ENCODE results near the gene RASL10A. TPM values are rescaled to one million over a fixed set of nuclear protein-coding genes. Genes with fewer than 3 reads are reported as not detected.
A peak's percentile ranks its signal among the peaks of the same experiment; 100 is the strongest.

The RASL10A gene
- total RNA-seq, 3 donors from 2014 or later, result 1.1 to 2.3 (median 1.4) TPM

- Histone ChIP-seq H3K9me3 (no peaks in the 10 kb centered on the region), H3K4me1 (ENCODE audit: low read depth) (no peaks in the 10 kb centered on the region), H3K4me3 (no peak overlapping the region), H3K36me3 (ENCODE audit: low read depth) (peaks cover 11% of the 10 kb centered on the region)
- intact Hi-C loops (cut with DNase I, micrococcal nuclease), result no loop called here
- DNase-seq (no peak), ATAC-seq (no peak)
- no peak for TF ChIP-seq CTCF (IDR thresholded peaks at IDR 0.05)
Observed at GRCh38 chr22:29352778-29353177, 37.3 kb upstream of the RASL10A start.

- ATAC-seq, result no peak
- no peak overlapping the region for H3K4me3 ChIP-seq
- no peaks in the 10 kb centered on the region for H3K4me1 ChIP-seq (ENCODE audit: low read depth)
- no peaks in the 10 kb centered on the region for H3K9me3 ChIP-seq
- intact Hi-C loops (cut with DNase I, micrococcal nuclease), result no loop called here
- no peak for TF ChIP-seq CTCF (IDR thresholded peaks at IDR 0.05)
- peak in 1 of 3 donors; percentile 23 for DNase-seq
- peaks cover 11% of the 10 kb centered on the region for H3K36me3 ChIP-seq (ENCODE audit: low read depth)
Observed at GRCh38 chr22:29351891-29352290, 36.4 kb upstream of the RASL10A start.

- no peak overlapping the region for H3K4me3 ChIP-seq
- ATAC-seq (peak; percentile 86), DNase-seq (peak in 2 of 3 donors; percentile 33 to 51)
- no peaks in the 10 kb centered on the region for H3K9me3 ChIP-seq
- peaks cover 11% of the 10 kb centered on the region for H3K36me3 ChIP-seq (ENCODE audit: low read depth)
- H3K4me1 ChIP-seq (ENCODE audit: low read depth), result no peaks in the 10 kb centered on the region
- TF ChIP-seq CTCF (IDR thresholded peaks at IDR 0.05), result no peak
- intact Hi-C loops (cut with DNase I, micrococcal nuclease), result no loop called here
Observed at GRCh38 chr22:29351042-29351441, 35.5 kb upstream of the RASL10A start.

- no peaks in the 10 kb centered on the region for H3K4me1 ChIP-seq (ENCODE audit: low read depth)
- no peaks in the 10 kb centered on the region for H3K9me3 ChIP-seq
- no peak for TF ChIP-seq CTCF (IDR thresholded peaks at IDR 0.05)
- no peak for DNase-seq
- peaks cover 8% of the 10 kb centered on the region for H3K36me3 ChIP-seq (ENCODE audit: low read depth)
- intact Hi-C loops (cut with DNase I, micrococcal nuclease), result no loop called here
- no peak for ATAC-seq
- no peak overlapping the region for H3K4me3 ChIP-seq
Observed at GRCh38 chr22:29348956-29349355, 33.5 kb upstream of the RASL10A start.

- Histone ChIP-seq H3K4me3 (no peak overlapping the region), H3K4me1 (ENCODE audit: low read depth) (no peaks in the 10 kb centered on the region), H3K9me3 (no peaks in the 10 kb centered on the region), H3K36me3 (ENCODE audit: low read depth) (peaks cover 3% of the 10 kb centered on the region)
- DNase-seq (no peak), ATAC-seq (no peak)
- intact Hi-C loops (cut with DNase I, micrococcal nuclease), result no loop called here
- no peak for TF ChIP-seq CTCF (IDR thresholded peaks at IDR 0.05)
Observed at GRCh38 chr22:29348041-29348440, 32.5 kb upstream of the RASL10A start.

- no peak for TF ChIP-seq CTCF (IDR thresholded peaks at IDR 0.05)
- Histone ChIP-seq H3K4me1 (ENCODE audit: low read depth) (no peaks in the 10 kb centered on the region), H3K36me3 (ENCODE audit: low read depth) (peaks cover 3% of the 10 kb centered on the region), H3K4me3 (no peak overlapping the region), H3K9me3 (no peaks in the 10 kb centered on the region)
- intact Hi-C loops (cut with DNase I, micrococcal nuclease), result no loop called here
- ATAC-seq, result no peak
- no peak for DNase-seq
Observed at GRCh38 chr22:29346659-29347058, 31.2 kb upstream of the RASL10A start.

Data from mucosa of descending colon (tissue), 3 donors.